ENCODE data around the gene DKKL1. TPM values are rescaled to one million over a fixed set of nuclear protein-coding genes. Genes with fewer than 3 reads are reported as not detected.

The DKKL1 gene
- total RNA-seq, 1 donor from 2014 or later: 4.4 TPM

GRCh38 chr19:49333418-49333805 lies 30.3 kb upstream of the DKKL1 start:
- Mint-ChIP-seq H3K27me3 (ENCODE audit: unreplicated experiment) (no peaks in the 10 kb centered on the region), H3K9me3 (ENCODE audit: unreplicated experiment) (no peaks in the 10 kb centered on the region), H3K4me3 (ENCODE audit: unreplicated experiment) (no peak overlapping the region), H3K4me1 (ENCODE audit: unreplicated experiment) (peaks cover 5% of the 10 kb centered on the region), H3K27ac (ENCODE audit: unreplicated experiment) (peak overlapping the region; percentile 32), H3K36me3 (ENCODE audit: unreplicated experiment) (peaks cover 14% of the 10 kb centered on the region)
- TF ChIP-seq, protein P1, sequence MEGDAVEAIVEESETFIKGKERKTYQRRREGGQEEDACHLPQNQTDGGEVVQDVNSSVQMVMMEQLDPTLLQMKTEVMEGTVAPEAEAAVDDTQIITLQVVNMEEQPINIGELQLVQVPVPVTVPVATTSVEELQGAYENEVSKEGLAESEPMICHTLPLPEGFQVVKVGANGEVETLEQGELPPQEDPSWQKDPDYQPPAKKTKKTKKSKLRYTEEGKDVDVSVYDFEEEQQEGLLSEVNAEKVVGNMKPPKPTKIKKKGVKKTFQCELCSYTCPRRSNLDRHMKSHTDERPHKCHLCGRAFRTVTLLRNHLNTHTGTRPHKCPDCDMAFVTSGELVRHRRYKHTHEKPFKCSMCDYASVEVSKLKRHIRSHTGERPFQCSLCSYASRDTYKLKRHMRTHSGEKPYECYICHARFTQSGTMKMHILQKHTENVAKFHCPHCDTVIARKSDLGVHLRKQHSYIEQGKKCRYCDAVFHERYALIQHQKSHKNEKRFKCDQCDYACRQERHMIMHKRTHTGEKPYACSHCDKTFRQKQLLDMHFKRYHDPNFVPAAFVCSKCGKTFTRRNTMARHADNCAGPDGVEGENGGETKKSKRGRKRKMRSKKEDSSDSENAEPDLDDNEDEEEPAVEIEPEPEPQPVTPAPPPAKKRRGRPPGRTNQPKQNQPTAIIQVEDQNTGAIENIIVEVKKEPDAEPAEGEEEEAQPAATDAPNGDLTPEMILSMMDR (IDR thresholded peaks at IDR 0.05): no peak
- DNase-seq (ENCODE audit: extremely low spot score, unreplicated experiment): no peak

- Mint-ChIP-seq H3K36me3 (ENCODE audit: unreplicated experiment) (peaks cover 14% of the 10 kb centered on the region), H3K27ac (ENCODE audit: unreplicated experiment) (no peak overlapping the region), H3K9me3 (ENCODE audit: unreplicated experiment) (no peaks in the 10 kb centered on the region), H3K27me3 (ENCODE audit: unreplicated experiment) (no peaks in the 10 kb centered on the region), H3K4me3 (ENCODE audit: unreplicated experiment) (no peak overlapping the region), H3K4me1 (ENCODE audit: unreplicated experiment) (peaks cover 5% of the 10 kb centered on the region)
- no peak for DNase-seq (ENCODE audit: extremely low spot score, unreplicated experiment)
- TF ChIP-seq, protein P1 (IDR thresholded peaks at IDR 0.05): no peak
These were observed 29.8 kb upstream of the DKKL1 start for GRCh38 chr19:49333811-49334288.

DNA sequence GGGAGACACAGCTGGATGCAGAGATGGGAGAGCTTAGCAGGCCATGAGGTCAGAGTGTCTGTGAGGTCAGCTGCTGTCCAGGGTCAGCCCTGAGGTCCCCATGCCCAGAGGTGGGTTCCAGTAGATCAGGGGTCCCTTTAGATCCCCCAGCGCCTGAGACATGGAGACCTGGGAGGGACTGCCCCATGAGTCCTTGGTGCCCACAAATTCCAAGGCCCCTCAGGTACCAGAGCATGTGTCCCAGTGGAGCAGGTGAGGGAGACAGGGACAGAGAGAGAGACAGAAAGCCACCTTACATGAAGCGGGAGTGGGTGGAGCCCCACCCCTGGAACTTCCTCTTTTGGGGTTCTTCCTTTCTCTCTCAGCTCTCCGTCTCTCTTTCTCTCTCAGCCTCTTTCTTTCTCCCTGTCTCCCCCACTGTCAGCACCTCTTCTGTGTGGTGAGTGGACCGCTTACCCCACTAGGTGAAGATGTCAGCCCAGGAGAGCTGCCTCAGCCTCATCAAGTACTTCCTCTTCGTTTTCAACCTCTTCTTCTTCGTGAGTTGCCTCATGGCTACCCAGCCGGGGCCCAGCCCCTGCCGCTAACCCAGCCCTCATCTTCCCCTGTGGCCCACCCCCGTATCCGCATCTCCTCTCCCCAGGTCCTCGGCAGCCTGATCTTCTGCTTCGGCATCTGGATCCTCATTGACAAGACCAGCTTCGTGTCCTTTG lies 28.4 kb upstream of the DKKL1 start, which contains the start of gene CD37:
TSS of gene CD37 (plus strand) at position 336 of the 713 bp plus-strand sequence. CDS start at position 471, 135 bp downstream.
- Mint-ChIP-seq H3K9me3 (ENCODE audit: unreplicated experiment) (no peaks in the 10 kb centered on the region), H3K4me3 (ENCODE audit: unreplicated experiment) (no peak within 1 kb of the TSS), H3K27me3 (ENCODE audit: unreplicated experiment) (no peaks in the 10 kb centered on the region), H3K4me1 (ENCODE audit: unreplicated experiment) (peaks cover 5% of the 10 kb centered on the region), H3K36me3 (ENCODE audit: unreplicated experiment) (peaks cover 14% of the 10 kb centered on the region), H3K27ac (ENCODE audit: unreplicated experiment) (peak within 1 kb of the TSS; percentile 34)
- TF ChIP-seq, protein P1 (IDR thresholded peaks at IDR 0.05): no peak
- no peak for DNase-seq (ENCODE audit: extremely low spot score, unreplicated experiment)

GRCh38 chr19:49335784-49336481 lies 27.7 kb upstream of the DKKL1 start:
- H3K4me1 Mint-ChIP-seq (ENCODE audit: unreplicated experiment): peaks cover 8% of the 10 kb centered on the region
- TF ChIP-seq, protein P1 (IDR thresholded peaks at IDR 0.05): no peak
- peak overlapping the region; percentile 34 for H3K27ac Mint-ChIP-seq (ENCODE audit: unreplicated experiment)
- no peaks in the 10 kb centered on the region for H3K27me3 Mint-ChIP-seq (ENCODE audit: unreplicated experiment)
- H3K4me3 Mint-ChIP-seq (ENCODE audit: unreplicated experiment): no peak overlapping the region
- DNase-seq (ENCODE audit: extremely low spot score, unreplicated experiment): no peak
- H3K9me3 Mint-ChIP-seq (ENCODE audit: unreplicated experiment): no peaks in the 10 kb centered on the region
- peaks cover 15% of the 10 kb centered on the region for H3K36me3 Mint-ChIP-seq (ENCODE audit: unreplicated experiment)
